HG03064 (cell line): ENCODE measurements around the gene PROX2.

Experiments
- ATAC-seq: cut with Tn5 transposase; IDR thresholded peaks from one replicate; pipeline ENCODE4 v1.9.1; 2021; ENCODE audit warnings: low read depth; ENCODE audit not compliant: unreplicated experiment

The PROX2 gene

GRCh38 chr14:74881431-74882102 is 5.6 kb upstream of the PROX2 start, which contains the start of gene DLST:
Gene DLST (plus strand): TSS chr14:74881916. CDS start chr14:74881954, 38 bp downstream.
- ATAC-seq, result peak; percentile 86

- ATAC-seq, result no peak
Measured at GRCh38 chr14:74879427-74880182, 3.7 kb upstream of the PROX2 start.

GRCh38 chr14:74875204-74875603 is 741 bp downstream of the PROX2 start:
- ATAC-seq, result no peak

- ATAC-seq, result no peak
Measured at GRCh38 chr14:74871819-74872218, 4.1 kb downstream of the PROX2 start.

DNA sequence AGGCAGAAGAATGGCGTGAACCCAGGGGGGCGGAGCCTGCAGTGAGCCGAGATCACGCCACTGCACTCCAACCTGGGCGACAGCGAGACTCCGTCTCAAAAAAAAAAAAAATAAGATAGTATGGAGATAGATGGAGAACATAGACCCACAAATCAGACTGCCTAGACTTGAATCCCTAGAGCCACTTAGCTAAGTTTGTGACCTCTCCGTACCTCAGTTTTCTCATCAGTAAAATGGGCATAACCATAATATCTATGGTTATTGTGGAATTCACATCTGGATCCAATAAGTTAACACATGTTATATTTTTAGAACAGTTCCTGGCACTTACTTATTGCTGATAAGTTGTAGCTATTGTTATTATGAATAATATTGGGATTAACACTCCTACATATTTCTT is 7.2 kb downstream of the PROX2 start:
- ATAC-seq, result no peak

DNA sequence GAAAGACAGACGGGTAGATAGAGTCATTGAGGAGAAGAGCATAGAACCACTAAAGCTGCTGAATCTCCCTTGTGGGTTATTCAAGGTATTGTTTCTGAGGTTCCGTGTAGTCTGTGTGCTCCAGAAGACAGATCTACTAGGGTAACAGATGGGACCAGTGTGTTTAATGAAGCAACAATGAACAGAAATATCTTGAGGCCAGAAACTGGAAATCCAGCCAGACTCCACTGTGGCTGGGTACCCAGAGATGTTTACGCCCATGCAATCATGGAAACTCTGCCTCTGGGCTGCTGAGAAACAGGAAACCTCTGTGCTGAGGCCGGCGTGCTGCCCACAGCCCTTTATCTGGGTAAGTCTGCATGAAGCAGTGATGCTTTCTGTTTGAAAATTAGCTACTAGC is 8.3 kb downstream of the PROX2 start:
- ATAC-seq, result no peak

GRCh38 chr14:74866708-74867389 is 9.1 kb downstream of the PROX2 start:
- ATAC-seq, result no peak

DNA sequence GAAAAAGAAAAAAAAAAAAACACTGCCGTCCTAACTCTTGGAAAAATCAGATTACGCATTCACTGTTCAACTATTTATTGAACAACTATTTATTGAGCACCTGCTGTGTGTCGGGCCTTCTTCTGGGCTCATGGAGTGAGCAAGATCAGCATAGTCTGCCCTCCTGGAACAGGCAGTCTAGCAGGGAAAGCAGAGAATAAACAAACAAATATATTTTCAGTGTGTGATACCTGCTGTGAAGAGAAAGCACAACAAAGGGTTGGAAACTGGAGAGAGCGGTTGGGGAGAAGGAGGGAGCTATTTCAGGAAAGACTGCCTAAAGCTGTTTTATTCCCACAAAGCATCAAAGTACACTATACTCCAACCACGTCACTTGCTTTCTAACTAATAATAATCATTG is 10.8 kb downstream of the PROX2 start:
- no peak for ATAC-seq

DNA sequence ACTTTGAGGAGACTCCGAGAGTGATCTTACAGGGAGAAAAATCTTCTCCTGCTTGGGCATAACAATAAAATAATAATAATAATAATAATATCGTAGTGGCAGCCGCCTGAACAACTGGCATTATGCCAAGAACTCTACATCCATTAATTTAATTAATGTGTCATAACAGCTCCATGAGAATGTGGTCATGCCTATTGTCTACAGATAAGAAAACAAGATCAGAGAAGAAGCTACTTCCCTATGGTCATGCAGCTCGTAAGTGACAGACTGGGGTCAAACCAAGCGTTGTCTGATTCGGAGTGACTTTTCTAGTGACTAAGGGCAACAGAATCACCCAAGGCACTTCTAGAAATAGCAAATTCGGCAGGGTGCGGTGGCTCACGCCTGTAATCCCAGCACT is 11.7 kb downstream of the PROX2 start:
- ATAC-seq, result no peak

DNA sequence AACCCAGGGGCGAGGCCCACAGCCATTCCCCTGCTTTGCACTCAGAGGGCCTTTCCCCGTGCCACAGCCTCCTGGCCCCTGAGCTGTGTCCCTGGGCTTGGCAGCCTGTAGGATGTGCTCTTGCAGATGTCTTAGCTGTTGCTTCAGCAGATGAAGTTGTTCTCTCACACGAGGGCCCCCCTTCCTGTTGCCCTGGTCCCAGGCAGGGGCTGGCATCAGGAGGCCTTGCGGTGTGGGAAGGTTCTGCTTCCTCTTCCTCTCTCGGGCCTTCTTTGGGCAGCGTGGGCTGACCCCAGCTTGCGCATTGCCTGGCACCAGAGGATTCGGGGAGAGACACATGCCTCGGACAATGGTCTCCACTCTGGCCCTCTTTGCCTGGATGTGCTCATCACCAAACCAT is 12.7 kb downstream of the PROX2 start:
- no peak for ATAC-seq

DNA sequence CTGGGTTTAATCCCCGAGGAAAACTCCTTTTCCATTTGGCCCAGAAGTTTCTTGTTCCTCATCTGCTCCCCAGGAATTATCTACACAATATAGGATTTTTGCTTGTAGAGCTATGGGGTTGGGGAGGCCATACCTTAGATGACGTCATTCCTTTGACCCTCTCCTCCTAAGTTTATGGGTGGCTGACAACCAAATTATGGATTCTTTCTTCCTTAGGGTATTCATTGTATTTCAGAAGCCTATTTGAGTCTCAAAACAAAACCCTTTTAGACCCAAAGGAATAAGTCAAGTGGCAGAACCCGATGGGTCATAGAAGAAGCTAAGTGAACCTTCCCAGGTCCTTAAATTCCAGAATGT is 14.2 kb downstream of the PROX2 start:
- ATAC-seq, result no peak

DNA sequence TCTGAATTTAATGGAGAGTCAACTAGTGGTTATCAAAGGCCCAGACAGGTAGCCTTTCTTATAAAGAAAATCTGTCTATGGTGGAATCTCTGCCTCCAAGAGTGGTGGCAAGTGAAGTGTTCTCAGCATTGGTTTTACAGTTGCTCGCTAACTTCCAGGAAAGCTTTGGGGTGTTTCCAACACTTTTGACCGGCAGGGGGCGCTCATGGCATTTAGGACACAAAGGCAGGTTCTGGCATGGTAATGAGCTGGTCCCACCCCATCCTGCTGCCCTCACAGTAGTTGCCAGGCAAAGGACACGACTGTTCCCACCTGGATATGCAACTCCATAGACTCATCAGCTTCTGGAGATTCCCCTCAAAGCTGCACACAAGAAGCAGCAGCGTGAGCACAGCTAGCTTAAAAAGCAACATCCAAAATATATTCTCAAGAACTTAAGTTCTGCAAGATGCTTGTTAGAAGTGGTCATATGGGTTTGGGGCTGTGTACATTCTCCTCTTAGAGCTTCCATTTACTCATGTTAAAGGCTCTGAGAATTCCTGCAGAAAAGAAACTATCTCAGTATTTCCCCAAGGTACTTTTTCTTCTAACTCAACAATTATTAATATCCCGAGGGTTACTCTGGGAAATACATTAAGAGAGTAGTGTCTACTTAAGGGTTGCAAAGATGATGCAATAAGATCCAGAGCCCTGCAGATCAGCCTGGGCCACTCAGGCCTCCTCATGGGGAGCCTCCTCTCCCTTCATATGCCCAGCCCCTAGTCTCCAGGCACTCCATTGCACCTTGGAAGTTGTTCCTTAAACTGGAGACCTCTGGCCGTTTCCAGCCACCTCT is 14.8 kb downstream of the PROX2 start:
- ATAC-seq, result no peak

DNA sequence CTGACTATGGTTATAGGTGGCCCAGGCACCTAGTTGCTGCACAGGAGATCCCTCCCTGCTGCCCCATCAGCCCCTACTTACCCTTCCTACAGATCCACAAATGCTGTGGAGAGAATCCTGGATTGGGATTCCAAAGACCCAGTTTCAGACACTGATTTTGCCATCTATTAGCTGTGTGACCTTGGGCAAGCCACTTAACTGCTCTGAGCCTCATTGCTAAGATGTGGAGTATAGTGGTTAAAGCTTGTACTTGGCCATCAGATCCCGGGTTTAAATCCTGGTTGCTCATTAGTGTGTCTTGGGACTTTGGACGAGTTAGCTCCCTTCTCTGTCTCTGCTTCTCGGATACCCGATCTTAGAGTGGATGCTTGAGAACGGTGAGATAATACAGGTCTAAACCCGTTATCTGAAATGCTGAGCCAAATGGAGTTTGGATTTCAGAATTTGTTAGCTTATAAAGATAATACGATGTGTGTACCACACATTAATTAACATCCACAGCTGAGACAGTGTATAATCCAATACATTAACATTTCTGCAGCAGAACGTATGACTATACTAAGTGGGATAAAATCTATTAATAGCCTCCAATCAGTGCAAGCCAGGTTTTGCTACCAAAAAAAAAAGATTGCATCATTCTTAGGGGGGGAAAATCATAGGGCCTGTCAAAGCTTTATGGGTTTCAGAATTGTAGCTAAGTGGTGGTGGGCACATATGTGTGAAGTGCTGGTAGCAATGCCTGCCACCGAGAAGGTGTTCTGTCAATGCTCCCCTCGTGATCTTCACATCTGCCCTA is 16.0 kb downstream of the PROX2 start:
- no peak for ATAC-seq

DNA sequence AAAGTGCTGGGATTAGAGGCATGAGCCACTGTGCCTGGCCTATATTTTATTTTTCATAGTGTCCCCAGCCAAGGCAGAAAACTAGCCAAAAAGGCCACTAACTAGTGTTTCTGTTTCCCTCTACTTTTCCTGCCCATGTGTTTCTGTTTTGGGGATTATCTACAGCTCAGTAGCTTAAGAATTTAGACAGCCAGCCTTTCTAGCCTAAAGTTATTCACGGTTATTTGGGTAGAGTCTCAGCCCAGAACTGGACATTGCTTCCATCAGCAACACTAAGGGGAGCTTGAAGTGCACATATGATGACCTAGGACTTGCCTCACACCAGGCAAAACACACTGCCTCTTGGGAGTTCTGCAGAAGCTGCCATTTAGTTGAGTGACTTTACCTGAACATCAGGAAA is 17.9 kb downstream of the PROX2 start:
- ATAC-seq, result no peak

DNA sequence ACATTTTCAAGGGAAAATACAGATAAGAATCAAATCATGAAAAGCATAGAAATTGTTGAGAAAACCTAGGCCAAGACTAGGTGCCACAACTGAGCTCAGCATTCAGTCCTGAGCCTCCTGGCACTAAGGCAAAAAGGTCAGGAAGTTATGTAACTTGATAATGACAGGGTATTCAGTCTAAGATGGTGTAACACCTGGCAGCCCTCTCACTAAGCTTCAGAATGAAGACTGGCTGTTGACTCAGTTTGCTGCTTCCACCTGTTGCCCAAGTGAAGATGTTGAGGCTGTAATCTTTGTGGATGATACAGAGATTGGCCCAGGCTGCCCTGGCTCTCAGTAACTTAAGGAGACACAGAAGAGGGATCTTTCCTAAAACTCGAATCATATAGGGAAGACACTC is 19.6 kb downstream of the PROX2 start:
- ATAC-seq, result no peak

DNA sequence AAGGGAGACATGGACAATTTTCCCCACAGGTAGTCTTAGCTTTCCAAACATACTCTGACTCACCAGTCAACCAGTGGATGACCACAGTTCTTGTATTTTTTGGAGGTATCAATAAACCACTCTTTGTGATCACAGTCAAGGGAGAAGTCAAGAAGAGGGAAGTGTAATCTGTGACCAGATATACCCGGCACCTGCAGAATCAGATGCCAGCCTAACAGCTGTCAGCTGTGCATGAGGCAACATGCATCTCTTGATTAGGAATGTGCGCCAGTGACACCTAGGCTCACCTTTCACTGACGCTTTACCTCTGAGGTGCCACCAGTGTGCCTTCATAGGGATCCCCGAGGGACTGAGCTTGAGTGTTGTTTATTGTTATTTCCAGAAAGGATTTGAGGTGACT is 20.0 kb downstream of the PROX2 start:
- no peak for ATAC-seq

DNA sequence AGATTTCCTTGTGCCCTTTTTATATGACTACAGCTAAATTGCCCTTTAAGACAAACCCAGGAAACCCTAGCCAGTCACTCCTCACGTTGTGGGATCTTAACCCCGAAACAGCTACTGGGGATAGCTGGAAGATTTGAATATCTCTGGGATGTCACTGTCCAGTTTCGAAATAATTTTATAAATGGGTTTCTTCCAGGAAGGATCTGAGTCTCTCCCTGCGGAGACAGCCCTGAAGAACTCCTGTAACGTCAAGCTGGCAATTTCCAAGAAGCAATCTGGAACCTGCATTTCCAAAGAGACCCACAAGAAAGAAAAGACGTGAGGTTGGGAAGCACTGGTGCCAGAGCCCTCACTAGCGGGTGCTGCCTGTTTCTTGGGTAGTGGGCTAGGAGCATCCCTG is 20.9 kb downstream of the PROX2 start:
- no peak for ATAC-seq

DNA sequence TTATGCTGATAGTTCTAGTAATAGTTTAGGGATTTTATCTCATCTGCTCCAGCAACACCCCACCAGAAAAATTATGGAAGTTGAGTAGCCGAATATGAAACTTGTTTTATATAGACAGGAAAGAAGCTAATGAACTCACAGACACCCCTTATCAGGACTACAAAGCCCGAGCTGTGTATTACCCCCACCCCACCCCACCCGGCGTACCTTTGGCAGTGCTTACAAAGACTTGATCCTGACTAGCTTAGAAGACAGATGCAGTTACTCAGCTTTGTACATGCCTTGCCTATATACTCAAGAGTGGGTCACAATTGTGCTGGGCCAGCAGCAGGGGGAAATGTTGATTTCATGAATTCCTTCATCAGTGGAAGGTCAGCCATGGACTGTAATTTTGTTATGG is 22.4 kb downstream of the PROX2 start:
- no peak for ATAC-seq

- ATAC-seq, result no peak
Measured at GRCh38 chr14:74852922-74853530, 22.9 kb downstream of the PROX2 start.

DNA sequence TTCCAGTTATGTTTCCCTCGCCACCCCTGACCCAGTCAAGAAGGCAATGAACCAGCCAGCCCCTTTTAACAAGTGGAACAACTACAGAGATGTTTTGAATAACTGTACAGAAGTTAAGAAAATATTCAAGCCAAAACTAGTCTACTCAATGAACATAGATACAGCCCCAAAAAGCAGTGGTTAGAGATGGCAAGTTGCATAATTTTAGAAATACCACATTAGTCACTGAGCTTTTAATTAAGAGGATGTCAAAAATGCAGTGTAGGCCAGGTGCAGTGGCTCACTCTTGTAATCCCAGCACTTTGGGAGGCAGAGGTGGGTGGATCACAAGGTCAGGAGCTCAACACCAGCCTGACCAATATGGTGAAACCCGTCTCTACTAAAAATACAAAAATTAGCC is 27.2 kb downstream of the PROX2 start:
- ATAC-seq, result no peak
